Measurements from ENCODE around the gene PDE6G. TPM values are rescaled to one million over a fixed set of nuclear protein-coding genes. Genes with fewer than 3 reads are reported as not detected.
"Not testable (repeated sequence)": the region's sequence is repeated elsewhere in the genome, so short reads cannot be mapped to it uniquely, and the experiment has no call there.

PDE6G gene
- total RNA-seq, 2 donors from 2014 or later: not detected

DNA sequence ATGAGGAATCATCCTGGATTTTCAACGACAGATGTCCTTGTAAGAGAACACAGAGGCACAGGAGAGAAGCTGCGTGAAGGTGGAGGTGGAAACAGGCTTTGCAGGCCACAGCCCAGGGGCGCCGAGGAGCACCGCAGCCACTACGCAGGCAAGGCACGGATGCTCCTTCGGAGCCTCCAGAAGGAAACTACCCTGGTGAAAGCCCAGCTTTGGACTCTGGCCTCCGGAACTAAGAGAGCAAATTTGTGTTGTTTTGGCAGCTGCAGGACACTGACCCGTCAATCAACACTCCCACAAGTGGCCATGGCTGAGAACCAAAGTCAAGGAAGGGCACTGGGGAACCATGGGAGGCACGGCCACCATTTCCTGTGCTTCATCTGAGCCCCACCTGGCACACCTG, 23.8 kb upstream of the PDE6G start:
- Histone ChIP-seq H3K4me3 (no peak overlapping the region), H3K4me1 (peaks cover 32% of the 10 kb centered on the region), H3K9me3 (no peaks in the 10 kb centered on the region), H3K36me3 (replicated peaks in 1 of 2; ENCODE audit: insufficient read depth in 1 of 2, low read depth in 2 of 2) (no peaks in the 10 kb centered on the region), H3K27ac (no peak overlapping the region), H3K27me3 (no peaks in the 10 kb centered on the region)
- WGBS, 2 donors: 77 to 83% methylated on average over 6 to 11 of the region's 11 CpGs
- DNase-seq: no peak
- no peak for ATAC-seq
- intact Hi-C loops (cut with DNase I): no loop called here
- no peak for TF ChIP-seq CTCF (IDR thresholded peaks at IDR 0.05)
- no peak for TF ChIP-seq POLR2A (IDR thresholded peaks at IDR 0.05)

GRCh38 chr17:81676906-81677305, 20.6 kb upstream of the PDE6G start:
- peaks cover 0 to 11% of the 10 kb centered on the region in 2 donors for H3K36me3 ChIP-seq (replicated peaks in 1 of 2; ENCODE audit: insufficient read depth in 1 of 2, low read depth in 2 of 2)
- DNase-seq: no peak
- intact Hi-C loops (cut with DNase I): no loop called here
- H3K9me3 ChIP-seq: no peaks in the 10 kb centered on the region
- ATAC-seq: no peak
- no peak overlapping the region for H3K27ac ChIP-seq
- no peak for TF ChIP-seq CTCF (IDR thresholded peaks at IDR 0.05)
- WGBS, 2 donors: 81 to 97% methylated on average over 7 to 17 of the region's 17 CpGs
- no peaks in the 10 kb centered on the region for H3K27me3 ChIP-seq
- no peak overlapping the region for H3K4me3 ChIP-seq
- peaks cover 13% of the 10 kb centered on the region for H3K4me1 ChIP-seq

GRCh38 chr17:81675515-81676221, 19.3 kb upstream of the PDE6G start:
- H3K36me3 ChIP-seq (replicated peaks in 1 of 2; ENCODE audit: insufficient read depth in 1 of 2, low read depth in 2 of 2): peaks cover 0 to 18% of the 10 kb centered on the region in 2 donors
- 30 to 33% methylated on average over 16 to 18 of the region's 18 CpGs for WGBS, 2 donors
- H3K9me3 ChIP-seq; ATAC-seq; H3K4me3 ChIP-seq; H3K4me1 ChIP-seq; intact Hi-C loops (cut with DNase I); H3K27me3 ChIP-seq; H3K27ac ChIP-seq: not testable (repeated sequence)
- TF ChIP-seq CTCF (IDR thresholded peaks at IDR 0.05): peak; percentile 36 to 68 (median 65)
- peak; percentile 49 to 55 (median 52) for DNase-seq

DNA sequence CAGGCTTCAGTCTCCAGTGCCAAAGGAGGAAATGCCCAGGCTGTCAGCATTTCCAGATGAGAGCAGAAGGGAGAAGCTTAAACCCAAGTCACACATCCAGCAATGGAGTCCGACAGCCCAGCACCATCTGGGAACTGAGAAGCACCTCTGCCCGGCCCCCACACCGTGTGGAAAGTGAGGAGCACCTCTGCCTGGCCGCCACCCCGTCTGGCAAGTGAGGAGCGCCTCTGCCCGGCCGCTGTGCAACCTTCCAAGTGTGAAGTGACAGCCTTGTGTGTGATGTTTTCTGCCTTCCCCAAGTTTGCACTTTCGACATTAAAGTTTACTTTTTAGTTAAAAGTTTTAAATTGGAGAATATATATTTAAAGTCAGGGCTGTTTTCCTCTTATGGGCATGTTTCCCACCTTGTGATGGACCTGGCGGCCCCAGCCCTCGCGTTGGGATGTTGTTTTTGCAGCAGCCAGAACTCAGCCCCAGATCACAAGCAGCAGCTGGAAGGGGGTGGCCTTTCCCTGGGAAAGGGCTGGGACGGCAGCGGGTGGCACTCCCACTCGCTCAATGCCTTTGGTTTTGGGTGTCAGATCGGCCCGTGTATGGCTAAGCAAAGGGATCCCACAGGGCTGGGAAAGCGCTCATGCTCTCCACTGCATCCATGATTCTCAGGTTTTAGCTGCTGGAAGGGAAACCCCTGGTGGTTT, 17.4 kb upstream of the PDE6G start:
- Histone ChIP-seq H3K9me3 (no peaks in the 10 kb centered on the region), H3K4me1 (no peaks in the 10 kb centered on the region), H3K27me3 (no peaks in the 10 kb centered on the region), H3K36me3 (replicated peaks in 1 of 2; ENCODE audit: insufficient read depth in 1 of 2, low read depth in 2 of 2) (peaks cover 0 to 20% of the 10 kb centered on the region in 2 donors), H3K4me3 (no peak overlapping the region), H3K27ac (no peak overlapping the region)
- ATAC-seq (no peak), DNase-seq (no peak)
- TF ChIP-seq CTCF (IDR thresholded peaks at IDR 0.05): no peak
- no peak for TF ChIP-seq POLR2A (IDR thresholded peaks at IDR 0.05)
- intact Hi-C loops (cut with DNase I): no loop called here
- WGBS, 2 donors: 82 to 88% methylated on average over 18 of the region's 18 CpGs

Data from body of pancreas (tissue), 4 donors.